Endothelial cell of umbilical vein (primary cell): ENCODE results near the gene DAB1. TPM values are rescaled to one million over a fixed set of nuclear protein-coding genes. Genes with fewer than 3 reads are reported as not detected.

Experiments used
- BruUV-seq: library from RNA; stranded (reverse); fragments of 400-500 nt; replicated peaks from 2 replicates; lab custom pipeline; 2021; lab: Mats Ljungman, UMichigan
- CTCF ChIA-PET: fragments of 300-600, 350-600 bp; sonication (Branson Sonifier 250); formaldehyde crosslinking; loops from one replicate; lab custom pipeline; 2021; ENCODE audit warnings: antibody characterized with exemption, inconsistent platforms; lab: Charles Lee
- POLR2A ChIA-PET: fragments of 300-600, 350-600 bp; sonication (Branson Sonifier 250); formaldehyde crosslinking; loops from one replicate; lab custom pipeline; 2021; ENCODE audit warnings: antibody characterized with exemption, inconsistent platforms; lab: Charles Lee
- DNase-seq: peaks from one replicate; pipeline ENCODE4 v3.0.0-alpha.2; 2011; ENCODE audit warnings: low read depth, low spot score
- FAIRE-seq: peaks from 2 replicates; lab custom pipeline; 2011; peaks lifted over from hg19 to GRCh38; lab: Jason Lieb, UNC
- H2AFZ ChIP-seq: 2 replicates; pipeline ENCODE4 v1.6.0; 2012; ENCODE audit warnings: low read depth, low read length, control low read depth, inconsistent platforms
- H3K27ac ChIP-seq: 2 replicates; pipeline ENCODE4 v1.5.1; 2011; ENCODE audit warnings: low read depth, mild to moderate bottlenecking, control low read depth, low read length, moderate library complexity; ENCODE audit not compliant: insufficient read depth
- H3K27me3 ChIP-seq, 2 experiments: 2 replicates each; pipeline versions ENCODE4 v1.6.0 to v1.6.1; 2011; ENCODE audit warnings: low read length in 2 of 2, mixed read lengths in 1 of 2; ENCODE audit not compliant: control insufficient read depth in 2 of 2, insufficient read depth in 2 of 2
- H3K36me3 ChIP-seq, 2 experiments: 2 replicates in 1 of 2; 3 replicates in 1 of 2; pipeline ENCODE4 v1.5.1; 2011; ENCODE audit warnings: low read length in 2 of 2, mild to moderate bottlenecking in 1 of 2, moderate library complexity in 1 of 2; ENCODE audit not compliant: control insufficient read depth in 2 of 2, insufficient read depth in 2 of 2; ENCODE audit errors: extremely low read depth in 1 of 2
- H3K4me1 ChIP-seq: 3 replicates; pipeline ENCODE4 v1.5.1; 2011; ENCODE audit warnings: mild to moderate bottlenecking, low read length; ENCODE audit not compliant: control insufficient read depth, insufficient read depth; ENCODE audit errors: extremely low read depth
- H3K4me2 ChIP-seq: 2 replicates; pipeline ENCODE4 v1.6.1; 2011; ENCODE audit warnings: low read length, control low read depth, mixed read lengths; ENCODE audit not compliant: insufficient read depth
- H3K4me3 ChIP-seq, 3 experiments: fragments of 200-600 bp in 1 of 3; sonication (generic), shearing (Covaris generic) in 1 of 3; replicated peaks in 1 of 3; 2 replicates each; pipeline ENCODE4 v1.5.1; 2011 to 2016; ENCODE audit warnings: control low read depth in 3 of 3, low read length in 3 of 3, mild to moderate bottlenecking in 2 of 3, inconsistent platforms in 1 of 3, low read depth in 1 of 3, moderate library complexity in 1 of 3; ENCODE audit not compliant: insufficient read depth in 1 of 3
- H3K79me2 ChIP-seq: 2 replicates; pipeline ENCODE4 v1.6.0; 2012; ENCODE audit warnings: low read length, inconsistent platforms; ENCODE audit not compliant: control insufficient read depth, insufficient read depth
- H3K9ac ChIP-seq: replicated peaks from 2 replicates; pipeline ENCODE3; 2011; ENCODE audit warnings: low read length, control low read depth; ENCODE audit not compliant: insufficient read depth; ENCODE audit errors: extremely low read depth
- H3K9me1 ChIP-seq: replicated peaks from 3 replicates; pipeline ENCODE4 v1.6.0; 2011; ENCODE audit warnings: mild to moderate bottlenecking, low read length; ENCODE audit not compliant: control insufficient read depth, insufficient read depth; ENCODE audit errors: extremely low read depth
- H3K9me3 ChIP-seq: replicated peaks from 2 replicates; pipeline ENCODE4 v1.5.1; 2012; ENCODE audit warnings: low read length, inconsistent platforms; ENCODE audit not compliant: control insufficient read depth, insufficient read depth
- H4K20me1 ChIP-seq: replicated peaks from 2 replicates; pipeline ENCODE3; 2011; ENCODE audit warnings: mild to moderate bottlenecking, low read length; ENCODE audit not compliant: control insufficient read depth, insufficient read depth; ENCODE audit errors: extremely low read depth
- CTCF ChIP-seq, 2 donors: IDR thresholded peaks; 1 replicate in 1 of 2; 2 replicates in 1 of 2; pipeline ENCODE4 v1.5.1; 2011; ENCODE audit warnings: low read length in 2 of 2, mild to moderate bottlenecking in 2 of 2, moderate library complexity in 2 of 2, control low read depth in 1 of 2, inconsistent platforms in 1 of 2, low read depth in 1 of 2; ENCODE audit not compliant: insufficient read depth in 1 of 2; ENCODE audit errors: extremely low read depth in 1 of 2
- EZH2 ChIP-seq: IDR thresholded peaks from 2 replicates; pipeline ENCODE4 v1.6.1; 2012; ENCODE audit warnings: borderline replicate concordance, low read depth, mild to moderate bottlenecking, moderate library complexity, low read length, inconsistent platforms; ENCODE audit not compliant: severe bottlenecking
- FOS ChIP-seq: IDR thresholded peaks from 2 replicates; pipeline ENCODE4 v1.6.1; 2011; ENCODE audit warnings: mild to moderate bottlenecking, low read length, moderate library complexity, borderline replicate concordance; ENCODE audit not compliant: insufficient read depth
- GATA2 ChIP-seq: IDR thresholded peaks from 2 replicates; pipeline ENCODE4 v1.7.0; 2011; ENCODE audit warnings: low read depth, mild to moderate bottlenecking, moderate library complexity, mixed read lengths, low read length; ENCODE audit not compliant: insufficient read length, insufficient read depth
- JUN ChIP-seq: IDR thresholded peaks from 2 replicates; pipeline ENCODE4 v1.6.1; 2011; ENCODE audit warnings: borderline replicate concordance, low read depth; ENCODE audit not compliant: insufficient read length, insufficient read depth
- MAX ChIP-seq: IDR thresholded peaks from 2 replicates; pipeline ENCODE4 v1.6.1; 2011; ENCODE audit not compliant: insufficient read depth, insufficient read length
- MYC ChIP-seq: IDR thresholded peaks from one replicate; pipeline ENCODE4 v1.6.1; 2011; ENCODE audit warnings: mild to moderate bottlenecking, low read depth, low read length
- POLR2A ChIP-seq: IDR thresholded peaks from 2 replicates; pipeline ENCODE4 v1.6.1; 2012; ENCODE audit warnings: low read depth, mild to moderate bottlenecking, control low read depth, low read length
- POLR2AphosphoS5 ChIP-seq: IDR thresholded peaks from 2 replicates; pipeline ENCODE4 v1.6.1; 2012; ENCODE audit warnings: low read depth, mild to moderate bottlenecking, control low read depth, low read length, moderate library complexity; ENCODE audit not compliant: insufficient read depth
- dilution Hi-C: fragments of 300-500 bp; cut with MboI; formaldehyde crosslinking; loops from one replicate; pipeline ENCODE4 v1.15.0; 2019; ENCODE audit warnings: low sequenced_read_pairs; ENCODE audit not compliant: extremely low pct_ligation_motif_present
- intact Hi-C: fragments of 100-400 bp; cut with micrococcal nuclease; formaldehyde crosslinking; loops from one replicate; pipeline ENCODE4 v1.10.0; 2022
- polyA plus RNA-seq, 4 experiments: library from polyadenylated mRNA; depleted of rRNA in 3 of 4; stranded (reverse) in 3 of 4; unstranded in 1 of 4; fragments of >200 nt; gene quantifications; 2 replicates each; pipeline versions ENCODE4 v1.2.1 to v1.2.3, GENCODE V29; 2011 to 2012; ENCODE audit warnings: missing spikeins in 1 of 4
- total RNA-seq: library from RNA; stranded (reverse); gene quantifications from 2 replicates; pipeline ENCODE4 v1.2.3, GENCODE V29; 2021

The DAB1 gene
- total and polyA plus RNA-seq, 2 donors (not counting 3 experiments of a cell fraction or from before 2014, with no cell fraction given): not detected

GRCh38 chr1:57089855-57090254, 334.0 kb downstream of the DAB1 start:
- Histone ChIP-seq H3K9me1 (no peaks in the 10 kb centered on the region), H2AFZ (no peak overlapping the region), H3K27ac (no peak overlapping the region), H3K4me1 (no peaks in the 10 kb centered on the region), H3K4me2 (no peak overlapping the region), H3K79me2 (no peaks in the 10 kb centered on the region), H3K9me3 (no peaks in the 10 kb centered on the region), H3K9ac (no peak overlapping the region), H4K20me1 (no peaks in the 10 kb centered on the region), H3K4me3 (no peak overlapping the region), H3K36me3 (no peaks in the 10 kb centered on the region), H3K27me3 (no peaks in the 10 kb centered on the region)
- CTCF ChIA-PET: no interaction called here
- POLR2A ChIA-PET: no interaction called here
- no TSS peak for BruUV-seq
- TF ChIP-seq MAX (no peak), POLR2AphosphoS5 (no peak), JUN (no peak), MYC (no peak), GATA2 (no peak), POLR2A (no peak), CTCF (IDR thresholded peaks at IDR 0.05; ENCODE audit: extremely low read depth in 1 of 2, insufficient read depth in 1 of 2, low read depth in 1 of 2, low read length in 2 of 2) (no peak), FOS (no peak), EZH2 (no peak)
- no peak for DNase-seq
- dilution Hi-C loops: no loop called here
- no peak for FAIRE-seq
- intact Hi-C loops: no loop called here
